Skeletal muscle tissue (tissue), 4 donors: Measurements from ENCODE around the gene SASH3. TPM values are rescaled to one million over a fixed set of nuclear protein-coding genes. Genes with fewer than 3 reads are reported as not detected.

Source experiments
- H3K27ac ChIP-seq: one replicate; pipeline ENCODE4 v1.7.0; 2013; ENCODE audit warnings: mild to moderate bottlenecking, low read depth, low read length, inconsistent platforms
- H3K27me3 ChIP-seq, 3 donors: one replicate each; pipeline ENCODE4 v1.7.0; 2013; ENCODE audit warnings: low read length in 3 of 3; ENCODE audit not compliant: control insufficient read depth in 3 of 3, insufficient read depth in 3 of 3
- H3K36me3 ChIP-seq, 3 donors: one replicate each; pipeline ENCODE4 v1.7.0; 2013; ENCODE audit warnings: low read length in 3 of 3; ENCODE audit not compliant: control insufficient read depth in 3 of 3, insufficient read depth in 3 of 3
- H3K4me1 ChIP-seq, 3 donors: one replicate each; pipeline ENCODE4 v1.7.0; 2013; ENCODE audit warnings: low read length in 3 of 3, mild to moderate bottlenecking in 3 of 3; ENCODE audit not compliant: control insufficient read depth in 3 of 3, insufficient read depth in 3 of 3
- H3K4me3 ChIP-seq, 3 donors: one replicate each; pipeline ENCODE4 v1.7.0; 2013; ENCODE audit warnings: low read length in 3 of 3
- H3K9ac ChIP-seq, 3 donors: one replicate each; pipeline ENCODE4 v1.7.0; 2013; ENCODE audit warnings: low read length in 3 of 3, mild to moderate bottlenecking in 3 of 3, moderate library complexity in 2 of 3, low read depth in 1 of 3
- H3K9me3 ChIP-seq, 3 donors: one replicate each; pipeline ENCODE4 v1.7.0; 2013; ENCODE audit warnings: low read length in 3 of 3; ENCODE audit not compliant: control insufficient read depth in 3 of 3
- total RNA-seq: library from RNA; depleted of rRNA; stranded (reverse); fragments of >200 nt; gene quantifications from one replicate; pipeline ENCODE4 v1.2.3, GENCODE V29; 2014
- donor health status: Osteomylitis.

Gene SASH3
- total RNA-seq, 1 donor from 2014 or later: 2.6 TPM

DNA sequence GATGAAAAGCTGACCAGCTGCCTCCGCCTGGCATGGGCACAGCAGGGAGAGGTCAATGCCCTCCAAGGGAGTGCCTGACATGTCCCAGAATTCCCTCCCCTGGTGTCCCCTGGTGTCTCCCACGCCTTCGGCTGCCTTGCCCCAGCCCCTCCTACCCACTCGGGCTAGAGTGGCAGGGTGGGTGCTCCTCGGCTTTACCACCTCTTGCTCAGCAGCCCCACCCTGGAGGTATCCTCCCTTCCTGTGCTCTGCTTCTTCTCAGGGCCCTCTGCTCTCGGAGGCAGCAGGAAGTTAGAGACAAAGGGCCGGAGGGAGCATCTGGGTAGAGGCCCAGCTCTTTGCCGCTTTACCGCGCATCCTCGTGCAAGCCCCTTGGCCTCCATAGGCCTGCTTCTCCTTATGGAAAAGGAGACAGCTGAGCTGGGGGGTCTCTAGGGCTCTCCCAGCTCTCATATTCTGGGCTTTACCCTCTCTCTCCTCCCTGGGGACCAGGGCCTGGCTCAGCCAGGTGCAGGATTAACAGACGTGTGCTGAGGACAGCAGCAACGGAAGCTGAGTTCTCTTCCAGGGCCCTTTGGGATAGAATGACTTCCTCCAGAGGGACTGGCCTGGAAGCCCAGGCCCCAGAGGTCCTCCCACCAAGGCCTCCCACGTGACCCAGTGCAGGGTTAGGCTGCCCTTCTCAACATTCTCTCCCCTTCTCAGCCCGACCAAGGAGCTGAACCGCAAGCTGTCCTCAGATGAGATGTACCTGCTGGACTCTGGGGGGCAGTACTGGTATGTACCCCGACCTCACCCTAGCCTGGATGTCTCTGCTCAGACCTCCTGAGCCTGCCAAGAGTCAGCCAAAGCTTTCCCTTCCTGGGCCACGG, 23.7 kb upstream of the SASH3 start:
- Histone ChIP-seq H3K36me3 (no peaks in the 10 kb centered on the region), H3K9me3 (no peaks in the 10 kb centered on the region), H3K9ac (no peak overlapping the region), H3K27me3 (peaks cover 0 to 4% (median 0%) of the 10 kb centered on the region in 3 donors), H3K4me3 (no peak overlapping the region), H3K27ac (no peak overlapping the region), H3K4me1 (peaks cover 0 to 12% (median 5%) of the 10 kb centered on the region in 3 donors)

GRCh38 chrX:129759576-129760061, 20.1 kb upstream of the SASH3 start:
- Histone ChIP-seq H3K27ac (peak overlapping the region; percentile 7), H3K9me3 (no peaks in the 10 kb centered on the region), H3K9ac (no peak overlapping the region), H3K27me3 (peaks cover 0 to 4% (median 0%) of the 10 kb centered on the region in 3 donors), H3K4me3 (no peak overlapping the region), H3K36me3 (no peaks in the 10 kb centered on the region), H3K4me1 (peaks cover 0 to 12% (median 5%) of the 10 kb centered on the region in 3 donors)

DNA sequence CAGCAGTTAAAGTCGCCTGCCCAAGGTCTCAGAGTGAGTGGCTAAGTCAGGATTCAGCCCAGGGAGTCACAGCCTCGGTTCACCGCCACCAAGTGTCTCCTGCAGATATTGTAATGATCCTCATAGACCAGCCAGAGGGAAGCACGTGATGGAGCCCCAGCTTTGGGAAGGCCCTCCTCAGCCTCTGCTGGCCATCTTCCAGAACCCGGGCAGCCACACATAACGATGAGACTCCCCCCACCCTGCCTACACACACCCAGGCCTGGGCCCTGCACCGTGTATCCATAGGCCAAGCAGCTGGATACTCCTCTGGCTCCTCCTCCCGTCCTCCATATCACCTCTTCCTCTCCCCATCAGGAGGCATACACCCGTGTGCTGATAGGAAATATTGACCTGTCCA, 19.6 kb upstream of the SASH3 start:
- Histone ChIP-seq H3K36me3 (no peaks in the 10 kb centered on the region), H3K4me3 (no peak overlapping the region), H3K9ac (no peak overlapping the region), H3K27me3 (peaks cover 0 to 4% (median 0%) of the 10 kb centered on the region in 3 donors), H3K27ac (no peak overlapping the region), H3K4me1 (peaks cover 0 to 12% (median 5%) of the 10 kb centered on the region in 3 donors), H3K9me3 (no peaks in the 10 kb centered on the region)

DNA sequence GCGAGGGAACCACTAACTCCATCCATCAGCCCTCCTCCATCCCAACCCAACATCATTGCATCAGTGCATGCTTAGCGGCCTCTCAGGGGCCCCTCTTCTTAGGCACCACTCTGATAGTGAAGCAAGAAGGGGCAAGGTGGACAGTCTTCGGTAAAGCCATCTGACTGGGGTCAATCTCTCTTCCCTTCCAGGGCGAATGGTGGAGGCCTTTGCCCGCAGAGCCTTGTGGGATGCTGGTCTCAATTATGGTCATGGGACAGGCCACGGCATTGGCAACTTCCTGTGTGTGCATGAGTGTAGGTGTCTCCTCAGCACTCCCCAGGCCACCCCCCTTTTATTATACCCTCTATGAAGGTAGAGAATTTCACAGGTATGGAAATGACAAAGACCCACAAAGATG, 18.8 kb upstream of the SASH3 start:
- peaks cover 0 to 4% (median 0%) of the 10 kb centered on the region in 3 donors for H3K27me3 ChIP-seq
- H3K36me3 ChIP-seq: no peaks in the 10 kb centered on the region
- no peak overlapping the region for H3K9ac ChIP-seq
- H3K27ac ChIP-seq: no peak overlapping the region
- no peak overlapping the region for H3K4me3 ChIP-seq
- H3K9me3 ChIP-seq: no peaks in the 10 kb centered on the region
- H3K4me1 ChIP-seq: peaks cover 0 to 12% (median 5%) of the 10 kb centered on the region in 3 donors

GRCh38 chrX:129761596-129761995, 18.2 kb upstream of the SASH3 start:
- Histone ChIP-seq H3K36me3 (no peaks in the 10 kb centered on the region), H3K27me3 (no peaks in the 10 kb centered on the region), H3K4me1 (peaks cover 0 to 12% (median 5%) of the 10 kb centered on the region in 3 donors), H3K9ac (no peak overlapping the region), H3K4me3 (no peak overlapping the region), H3K9me3 (no peaks in the 10 kb centered on the region), H3K27ac (no peak overlapping the region)

DNA sequence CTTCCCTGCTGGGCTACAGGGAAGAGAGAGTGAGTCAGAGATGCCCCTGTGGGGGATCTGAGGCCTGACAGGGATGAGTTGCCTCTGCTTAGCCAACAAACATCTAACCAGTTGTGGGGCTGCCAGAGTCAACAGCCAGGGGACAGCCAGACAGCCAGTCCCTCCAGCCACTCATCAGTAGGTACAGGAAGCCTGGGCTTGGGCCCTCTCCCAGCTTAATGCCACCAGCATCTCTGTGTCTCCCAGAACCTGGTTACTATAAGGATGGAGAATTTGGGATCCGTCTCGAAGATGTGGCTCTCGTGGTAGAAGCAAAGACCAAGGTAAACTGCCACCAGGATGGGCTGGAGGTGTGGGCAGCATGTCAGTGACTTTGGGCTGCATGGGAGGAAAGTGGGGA, 17.3 kb upstream of the SASH3 start:
- H3K4me1 ChIP-seq: peaks cover 0 to 12% (median 5%) of the 10 kb centered on the region in 3 donors
- H3K27ac ChIP-seq: no peak overlapping the region
- H3K36me3 ChIP-seq: no peaks in the 10 kb centered on the region
- no peak overlapping the region for H3K4me3 ChIP-seq
- no peak overlapping the region for H3K9ac ChIP-seq
- no peaks in the 10 kb centered on the region for H3K27me3 ChIP-seq
- no peaks in the 10 kb centered on the region for H3K9me3 ChIP-seq

DNA sequence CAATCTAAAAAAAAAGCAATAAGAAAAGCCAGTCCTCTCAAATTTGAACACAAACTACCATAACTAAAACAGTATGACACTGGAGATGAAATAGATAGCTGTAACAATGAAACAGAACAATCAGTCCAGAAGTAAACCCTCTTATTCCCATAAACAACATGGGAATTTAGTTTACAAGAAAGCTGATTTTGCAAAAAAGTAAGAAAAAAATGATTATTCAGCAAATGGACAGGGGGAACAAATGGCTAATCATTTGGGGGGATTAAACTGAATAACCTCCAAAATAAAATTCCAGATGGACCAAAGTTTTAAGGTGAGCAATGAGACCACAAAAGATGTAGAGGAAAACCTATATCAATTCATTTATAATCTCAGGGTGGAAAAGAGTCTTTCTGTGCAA, 16.1 kb upstream of the SASH3 start:
- no peak overlapping the region for H3K4me3 ChIP-seq
- H3K9me3 ChIP-seq: no peaks in the 10 kb centered on the region
- no peak overlapping the region for H3K9ac ChIP-seq
- no peaks in the 10 kb centered on the region for H3K36me3 ChIP-seq
- H3K27ac ChIP-seq: no peak overlapping the region
- peaks cover 0 to 12% (median 5%) of the 10 kb centered on the region in 3 donors for H3K4me1 ChIP-seq
- no peaks in the 10 kb centered on the region for H3K27me3 ChIP-seq

GRCh38 chrX:129768186-129768585, 11.6 kb upstream of the SASH3 start:
- H3K4me3 ChIP-seq: no peak overlapping the region
- H3K9me3 ChIP-seq: no peaks in the 10 kb centered on the region
- no peaks in the 10 kb centered on the region for H3K36me3 ChIP-seq
- H3K27ac ChIP-seq: no peak overlapping the region
- no peaks in the 10 kb centered on the region for H3K4me1 ChIP-seq
- H3K9ac ChIP-seq: no peak overlapping the region
- no peaks in the 10 kb centered on the region for H3K27me3 ChIP-seq

GRCh38 chrX:129768586-129769466, 10.9 kb upstream of the SASH3 start:
- Histone ChIP-seq H3K27me3 (no peaks in the 10 kb centered on the region), H3K4me1 (no peaks in the 10 kb centered on the region), H3K9ac (no peak overlapping the region), H3K27ac (no peak overlapping the region), H3K9me3 (no peaks in the 10 kb centered on the region), H3K4me3 (no peak overlapping the region), H3K36me3 (no peaks in the 10 kb centered on the region)
